Osteocyte (in vitro differentiated cells): Measurements from ENCODE around the gene ATXN3. TPM values are rescaled to one million over a fixed set of nuclear protein-coding genes. Genes with fewer than 3 reads are reported as not detected.

Experiments
- DNase-seq: peaks from one replicate; pipeline ENCODE4 v3.0.0; 2021; ENCODE audit warnings: mixed read lengths; ENCODE audit not compliant: unreplicated experiment; ENCODE audit errors: extremely low spot score
- H3K27ac Mint-ChIP-seq: one replicate; pipeline ENCODE4 v1.8.0; 2021; ENCODE audit warnings: mild to moderate bottlenecking, mixed read lengths; ENCODE audit not compliant: unreplicated experiment
- H3K27me3 Mint-ChIP-seq: one replicate; pipeline ENCODE4 v1.8.0; 2021; ENCODE audit warnings: mixed read lengths; ENCODE audit not compliant: unreplicated experiment
- H3K36me3 Mint-ChIP-seq: one replicate; pipeline ENCODE4 v1.8.0; 2021; ENCODE audit warnings: mixed read lengths; ENCODE audit not compliant: unreplicated experiment
- H3K4me1 Mint-ChIP-seq: one replicate; pipeline ENCODE4 v1.8.0; 2021; ENCODE audit warnings: mixed read lengths; ENCODE audit not compliant: unreplicated experiment
- H3K4me3 Mint-ChIP-seq: one replicate; pipeline ENCODE4 v1.8.0; 2021; ENCODE audit warnings: mild to moderate bottlenecking, moderate library complexity, mixed read lengths; ENCODE audit not compliant: unreplicated experiment
- H3K9me3 Mint-ChIP-seq: one replicate; pipeline ENCODE4 v1.8.0; 2021; ENCODE audit warnings: mixed read lengths; ENCODE audit not compliant: unreplicated experiment
- CTCF ChIP-seq: fragments of 200-600 bp; sonication (generic); IDR thresholded peaks from 2 replicates; pipeline ENCODE4 v1.5.0; 2021; ENCODE audit warnings: antibody characterized with exemption, mild to moderate bottlenecking, moderate library complexity
- total RNA-seq: library from RNA; stranded (reverse); gene quantifications from 2 replicates; pipeline ENCODE4 v1.2.1, GENCODE V29; 2021

The ATXN3 gene
- total RNA-seq, 1 donor from 2014 or later, result 35.7 TPM

DNA sequence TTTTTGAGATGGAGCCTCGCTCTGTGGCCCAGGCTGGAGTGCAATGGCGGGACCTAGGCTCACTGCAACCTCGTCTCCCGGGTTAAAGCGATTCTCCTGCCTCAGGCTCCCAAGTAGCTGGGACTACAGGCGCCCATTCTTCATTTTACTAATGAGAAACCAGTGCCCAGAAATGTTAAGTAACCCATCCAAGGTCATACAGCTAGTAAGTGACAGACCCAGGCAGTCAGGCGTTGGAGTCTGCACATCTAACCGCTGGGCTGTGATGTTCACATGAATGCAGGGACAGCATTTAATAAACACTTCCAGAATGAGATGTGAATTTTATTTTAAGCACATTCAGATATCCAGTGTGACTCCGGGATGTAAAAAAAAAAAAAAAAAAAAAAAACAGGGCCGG is 65.2 kb downstream of the ATXN3 start:
- Mint-ChIP-seq H3K27me3 (no peaks in the 10 kb centered on the region), H3K4me1 (peaks cover 28% of the 10 kb centered on the region), H3K4me3 (no peak overlapping the region), H3K36me3 (peaks cover 3% of the 10 kb centered on the region), H3K9me3 (no peaks in the 10 kb centered on the region), H3K27ac (peak overlapping the region; percentile 99)
- no peak for DNase-seq
- no peak for TF ChIP-seq CTCF

GRCh38 chr14:92040431-92041051 is 65.8 kb downstream of the ATXN3 start:
- peak overlapping the region; percentile 99 for H3K27ac Mint-ChIP-seq

GRCh38 chr14:92039719-92040430 is 66.5 kb downstream of the ATXN3 start, which contains the start of gene TRIP11:
TSS of gene TRIP11 (minus strand) at chr14:92040059. CDS start at chr14:92039685, 374 bp downstream.
- Mint-ChIP-seq H3K4me1 (peaks cover 32% of the 10 kb centered on the region), H3K36me3 (peaks cover 3% of the 10 kb centered on the region), H3K27me3 (no peaks in the 10 kb centered on the region), H3K9me3 (no peaks in the 10 kb centered on the region), H3K4me3 (peak within 1 kb of the TSS; percentile 99), H3K27ac (peak within 1 kb of the TSS; percentile 99)
- peak; percentile 97 for DNase-seq
- TF ChIP-seq CTCF, result no peak

More at GRCh38 chr14:92040431-92041051, 65.8 kb downstream of the ATXN3 start:
- Mint-ChIP-seq H3K36me3 (peaks cover 3% of the 10 kb centered on the region), H3K27me3 (no peaks in the 10 kb centered on the region), H3K4me1 (peaks cover 32% of the 10 kb centered on the region), H3K4me3 (peak overlapping the region; percentile 99), H3K9me3 (no peaks in the 10 kb centered on the region)
- TF ChIP-seq CTCF, result no peak
- peak; percentile 15 for DNase-seq

DNA sequence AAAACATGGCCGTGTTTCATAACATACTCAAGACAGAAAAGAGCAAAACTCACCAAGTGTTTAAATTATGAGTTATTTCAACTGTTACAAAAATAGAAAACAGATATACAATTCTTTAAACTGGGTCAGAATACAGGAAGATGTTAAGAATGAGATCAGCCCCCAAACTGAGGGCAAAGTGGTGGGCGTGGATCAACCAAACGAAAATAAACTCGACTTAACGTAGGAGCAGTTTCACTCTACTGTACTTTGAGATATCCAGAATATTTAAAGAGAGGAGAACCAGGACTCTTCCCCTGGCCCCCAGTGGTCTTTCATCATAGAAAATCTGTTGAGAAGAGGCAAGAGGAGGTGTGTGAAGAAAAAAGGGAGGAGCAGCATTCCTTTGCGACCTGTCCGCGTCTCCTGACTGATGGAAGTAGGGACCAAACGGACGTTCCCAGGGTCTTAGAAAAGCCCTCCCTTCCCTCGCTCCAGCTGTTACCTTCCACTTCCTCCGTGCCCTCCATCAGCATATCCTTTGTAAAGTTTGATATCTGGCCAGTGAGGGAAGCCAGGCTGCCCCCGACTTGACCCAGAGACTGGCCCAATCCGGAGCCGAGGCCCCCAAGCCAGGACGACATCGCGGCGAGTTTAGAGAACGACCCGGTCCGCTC is 67.2 kb downstream of the ATXN3 start:
- DNase-seq, result peak; percentile 69
- peaks cover 32% of the 10 kb centered on the region for H3K4me1 Mint-ChIP-seq
- H3K9me3 Mint-ChIP-seq, result no peaks in the 10 kb centered on the region
- peak overlapping the region; percentile 99 for H3K27ac Mint-ChIP-seq
- peak overlapping the region; percentile 99 for H3K4me3 Mint-ChIP-seq
- H3K27me3 Mint-ChIP-seq, result no peaks in the 10 kb centered on the region
- peaks cover 3% of the 10 kb centered on the region for H3K36me3 Mint-ChIP-seq
- TF ChIP-seq CTCF, result no peak

- H3K4me3 Mint-ChIP-seq, result peak overlapping the region; percentile 99
- DNase-seq, result no peak
- TF ChIP-seq CTCF, result no peak
- peaks cover 9% of the 10 kb centered on the region for H3K36me3 Mint-ChIP-seq
- no peaks in the 10 kb centered on the region for H3K27me3 Mint-ChIP-seq
- no peaks in the 10 kb centered on the region for H3K9me3 Mint-ChIP-seq
- peak overlapping the region; percentile 11 for H3K27ac Mint-ChIP-seq
- peaks cover 36% of the 10 kb centered on the region for H3K4me1 Mint-ChIP-seq
Measured at GRCh38 chr14:92037989-92038388, 68.4 kb downstream of the ATXN3 start.
